ENCODE results near the gene COQ10B. TPM values are rescaled to one million over a fixed set of nuclear protein-coding genes. Genes with fewer than 3 reads are reported as not detected.
"Not testable (repeated sequence)": the region's sequence is repeated elsewhere in the genome, so short reads cannot be mapped to it uniquely, and the experiment has no call there.

The COQ10B gene
- total RNA-seq, 6 experiments from 2014 or later: 11.7 to 23.7 (median 17.1) TPM

DNA sequence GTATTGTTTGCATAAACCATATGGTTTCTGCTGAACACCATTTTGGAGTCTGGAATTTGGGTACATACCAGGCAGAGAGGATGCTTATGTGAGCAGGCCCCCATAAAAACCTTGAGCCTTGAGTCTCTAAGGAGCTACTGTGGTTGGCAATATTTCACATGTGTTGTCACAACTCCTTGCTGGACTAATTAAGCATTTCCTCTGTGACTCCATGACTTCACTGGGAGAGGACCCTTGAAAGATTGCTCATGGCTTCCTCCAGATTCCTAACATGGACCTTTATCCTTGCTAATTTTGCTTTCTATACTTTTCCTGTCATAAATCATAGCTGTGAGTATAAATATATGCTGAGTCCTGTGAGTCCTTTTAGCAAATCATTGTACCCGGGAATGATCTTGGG lies 7.6 kb upstream of the COQ10B start:
- Histone ChIP-seq H3K27me3 (no peaks in the 10 kb centered on the region), H3K4me3 (no peak overlapping the region), H3K36me3 (no peaks in the 10 kb centered on the region), H3K4me1 (no peaks in the 10 kb centered on the region), H3K9me3 (no peaks in the 10 kb centered on the region), H3K27ac (no peak overlapping the region)
- intact Hi-C loops (cut with DNase I): no loop called here
- DNase-seq (no peak), ATAC-seq (no peak)
- 54% methylated on average over 1 of the region's 1 CpG for WGBS (ENCODE audit: insufficient coverage, low coverage, low lambda C conversion rate, missing lambda C conversion rate)
- TF ChIP-seq POLR2A (IDR thresholded peaks at IDR 0.05): no peak
- TF ChIP-seq CTCF (IDR thresholded peaks at IDR 0.05): no peak

DNA sequence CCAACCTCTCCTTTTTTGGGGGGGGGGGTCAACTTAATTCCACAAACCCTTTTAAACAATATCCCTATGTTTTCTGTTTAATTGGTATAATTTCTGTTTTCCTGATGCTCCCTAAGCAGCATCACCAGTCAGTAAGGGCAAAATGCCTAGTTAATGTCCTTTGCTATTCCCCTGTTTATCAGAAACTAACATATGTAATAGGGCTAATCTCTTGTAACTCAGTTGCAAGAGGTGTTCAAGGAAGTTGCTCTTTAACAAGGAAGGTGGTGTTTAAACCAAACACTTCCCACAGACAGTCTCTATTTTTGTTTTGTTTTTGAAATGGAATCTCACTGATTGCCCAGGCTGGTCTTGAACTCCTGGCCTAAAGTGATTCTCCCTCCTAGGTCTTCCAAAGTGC lies 6.5 kb upstream of the COQ10B start:
- ATAC-seq: no peak
- TF ChIP-seq POLR2A (IDR thresholded peaks at IDR 0.05) (no peak), CTCF (IDR thresholded peaks at IDR 0.05) (no peak)
- Histone ChIP-seq H3K36me3 (no peaks in the 10 kb centered on the region), H3K9me3 (no peaks in the 10 kb centered on the region), H3K4me3 (no peak overlapping the region), H3K27me3 (no peaks in the 10 kb centered on the region), H3K4me1 (no peaks in the 10 kb centered on the region), H3K27ac (no peak overlapping the region)
- intact Hi-C loops (cut with DNase I): no loop called here
- DNase-seq: no peak

GRCh38 chr2:197450465-197450864 lies 2.9 kb upstream of the COQ10B start:
- H3K36me3 ChIP-seq: no peaks in the 10 kb centered on the region
- no peak for DNase-seq

GRCh38 chr2:197450935-197451358 lies 2.4 kb upstream of the COQ10B start:
- DNase-seq; H3K27ac ChIP-seq; H3K9me3 ChIP-seq; H3K27me3 ChIP-seq; H3K4me3 ChIP-seq; intact Hi-C loops (cut with DNase I); ATAC-seq; H3K36me3 ChIP-seq: not testable (repeated sequence)
- WGBS (ENCODE audit: insufficient coverage, low coverage, low lambda C conversion rate, missing lambda C conversion rate): 91% methylated on average over 4 of the region's 6 CpGs
- H3K4me1 ChIP-seq: peaks cover 0 to 14% (median 4%) of the 10 kb centered on the region in 4 donors

More at GRCh38 chr2:197450465-197450864, 2.9 kb upstream of the COQ10B start:
- no peak for ATAC-seq
- H3K27ac ChIP-seq: no peak overlapping the region
- TF ChIP-seq CTCF (IDR thresholded peaks at IDR 0.05): no peak
- TF ChIP-seq POLR2A (IDR thresholded peaks at IDR 0.05): no peak
- H3K4me3 ChIP-seq: no peak overlapping the region
- intact Hi-C loops (cut with DNase I): no loop called here
- peaks cover 0 to 12% (median 4%) of the 10 kb centered on the region in 4 donors for H3K4me1 ChIP-seq
- H3K27me3 ChIP-seq: no peaks in the 10 kb centered on the region
- no peaks in the 10 kb centered on the region for H3K9me3 ChIP-seq
- WGBS (ENCODE audit: insufficient coverage, low coverage, low lambda C conversion rate, missing lambda C conversion rate): 40% methylated on average over 1 of the region's 25 CpGs

GRCh38 chr2:197452754-197453122 lies 614 bp upstream of the COQ10B start:
- WGBS (ENCODE audit: insufficient coverage, low coverage, low lambda C conversion rate, missing lambda C conversion rate): 0% methylated on average over 8 of the region's 11 CpGs
- Histone ChIP-seq H3K36me3 (no peaks in the 10 kb centered on the region), H3K9me3 (no peaks in the 10 kb centered on the region), H3K27ac (peak overlapping the region; percentile 92 to 99 (median 99)), H3K27me3 (no peaks in the 10 kb centered on the region), H3K4me3 (peak overlapping the region; percentile 81 to 93 (median 86)), H3K4me1 (peaks cover 0 to 24% (median 4%) of the 10 kb centered on the region in 4 donors)
- TF ChIP-seq CTCF (IDR thresholded peaks at IDR 0.05) (no peak), POLR2A (IDR thresholded peaks at IDR 0.05) (no peak)
- DNase-seq: no peak
- intact Hi-C loops (cut with DNase I): no loop called here
- peak in 2 of 4 donors; percentile 68 to 72 for ATAC-seq
